ENCODE data around the gene METTL13.

DNA sequence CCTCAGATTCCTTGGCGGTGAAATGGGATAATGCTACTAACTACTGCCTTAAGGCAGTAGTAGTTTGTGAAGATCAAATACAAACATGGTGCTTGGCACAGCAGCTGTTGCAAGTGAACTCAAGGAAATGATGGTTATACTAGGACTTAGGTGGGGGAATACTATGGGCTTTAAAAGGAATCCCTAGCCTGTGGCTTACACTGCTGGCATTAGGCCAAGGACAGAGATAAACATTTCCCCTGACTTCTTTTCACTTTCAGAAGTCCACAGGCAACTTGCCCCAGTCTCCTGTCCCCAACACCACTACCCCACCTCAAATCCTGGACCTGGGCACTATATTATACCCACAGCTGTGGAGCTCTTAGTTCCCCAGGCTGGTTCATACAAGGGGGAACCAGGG lies 26.5 kb upstream of the METTL13 start:
- TF ChIP-seq, protein P1, sequence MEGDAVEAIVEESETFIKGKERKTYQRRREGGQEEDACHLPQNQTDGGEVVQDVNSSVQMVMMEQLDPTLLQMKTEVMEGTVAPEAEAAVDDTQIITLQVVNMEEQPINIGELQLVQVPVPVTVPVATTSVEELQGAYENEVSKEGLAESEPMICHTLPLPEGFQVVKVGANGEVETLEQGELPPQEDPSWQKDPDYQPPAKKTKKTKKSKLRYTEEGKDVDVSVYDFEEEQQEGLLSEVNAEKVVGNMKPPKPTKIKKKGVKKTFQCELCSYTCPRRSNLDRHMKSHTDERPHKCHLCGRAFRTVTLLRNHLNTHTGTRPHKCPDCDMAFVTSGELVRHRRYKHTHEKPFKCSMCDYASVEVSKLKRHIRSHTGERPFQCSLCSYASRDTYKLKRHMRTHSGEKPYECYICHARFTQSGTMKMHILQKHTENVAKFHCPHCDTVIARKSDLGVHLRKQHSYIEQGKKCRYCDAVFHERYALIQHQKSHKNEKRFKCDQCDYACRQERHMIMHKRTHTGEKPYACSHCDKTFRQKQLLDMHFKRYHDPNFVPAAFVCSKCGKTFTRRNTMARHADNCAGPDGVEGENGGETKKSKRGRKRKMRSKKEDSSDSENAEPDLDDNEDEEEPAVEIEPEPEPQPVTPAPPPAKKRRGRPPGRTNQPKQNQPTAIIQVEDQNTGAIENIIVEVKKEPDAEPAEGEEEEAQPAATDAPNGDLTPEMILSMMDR (IDR thresholded peaks at IDR 0.05), result no peak
- TF ChIP-seq RAD21 (conservative IDR thresholded peaks at IDR 0.05 in 1 of 2, IDR thresholded peaks at IDR 0.05 in 1 of 2) (no peak), POLR2A (IDR thresholded peaks at IDR 0.05; ENCODE audit: low read length) (no peak), NR3C1 (IDR thresholded peaks at IDR 0.05) (no peak), RNF2 (IDR thresholded peaks at IDR 0.05; ENCODE audit: borderline replicate concordance, low read depth) (no peak), FOXS1 (CRISPR knock-in tag; IDR thresholded peaks at IDR 0.05) (no peak), EP300 (IDR thresholded peaks at IDR 0.05) (no peak), MAZ (IDR thresholded peaks at IDR 0.05; ENCODE audit: borderline replicate concordance, low read depth, low read length) (no peak), RCOR1 (IDR thresholded peaks at IDR 0.05; ENCODE audit: low read depth, low read length) (no peak), ZNF302 (CRISPR knock-in tag; IDR thresholded peaks at IDR 0.05) (no peak), ESRRA (IDR thresholded peaks at IDR 0.05; ENCODE audit: borderline replicate concordance, low read length) (no peak)
- TF ChIP-seq, protein P2, sequence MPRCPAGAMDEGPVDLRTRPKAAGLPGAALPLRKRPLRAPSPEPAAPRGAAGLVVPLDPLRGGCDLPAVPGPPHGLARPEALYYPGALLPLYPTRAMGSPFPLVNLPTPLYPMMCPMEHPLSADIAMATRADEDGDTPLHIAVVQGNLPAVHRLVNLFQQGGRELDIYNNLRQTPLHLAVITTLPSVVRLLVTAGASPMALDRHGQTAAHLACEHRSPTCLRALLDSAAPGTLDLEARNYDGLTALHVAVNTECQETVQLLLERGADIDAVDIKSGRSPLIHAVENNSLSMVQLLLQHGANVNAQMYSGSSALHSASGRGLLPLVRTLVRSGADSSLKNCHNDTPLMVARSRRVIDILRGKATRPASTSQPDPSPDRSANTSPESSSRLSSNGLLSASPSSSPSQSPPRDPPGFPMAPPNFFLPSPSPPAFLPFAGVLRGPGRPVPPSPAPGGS (IDR thresholded peaks at IDR 0.05), result no peak
- TF ChIP-seq, protein P3, sequence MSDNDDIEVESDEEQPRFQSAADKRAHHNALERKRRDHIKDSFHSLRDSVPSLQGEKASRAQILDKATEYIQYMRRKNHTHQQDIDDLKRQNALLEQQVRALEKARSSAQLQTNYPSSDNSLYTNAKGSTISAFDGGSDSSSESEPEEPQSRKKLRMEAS (IDR thresholded peaks at IDR 0.05), result no peak
